Activated naive CD4-positive, alpha-beta T cell treated with anti-CD3 and anti-CD28 coated beads for 36 hours (primary cell): ENCODE results near the gene FNIP1. TPM values are rescaled to one million over a fixed set of nuclear protein-coding genes. Genes with fewer than 3 reads are reported as not detected.
A peak's percentile ranks its signal among the peaks of the same experiment; 100 is the strongest.

Experiments
- CTCF ChIA-PET: fragments of 350-600 bp; sonication (Branson Sonifier 250); formaldehyde crosslinking; loops from one replicate; lab custom pipeline; 2021; ENCODE audit warnings: antibody characterized with exemption; lab: Charles Lee
- DNase-seq: peaks from one replicate; pipeline ENCODE4 v3.0.0-alpha.2; 2020
- H3K27ac Mint-ChIP-seq: one replicate; pipeline ENCODE4 v1.8.0; 2021; ENCODE audit warnings: mild to moderate bottlenecking, mixed read lengths
- H3K27me3 Mint-ChIP-seq: one replicate; pipeline ENCODE4 v1.8.0; 2021; ENCODE audit warnings: low read depth, mixed read lengths
- H3K36me3 Mint-ChIP-seq: one replicate; pipeline ENCODE4 v1.8.0; 2021; ENCODE audit warnings: low read depth, mixed read lengths
- H3K4me1 Mint-ChIP-seq: one replicate; pipeline ENCODE4 v1.8.0; 2021; ENCODE audit warnings: low read depth, mixed read lengths
- H3K4me3 Mint-ChIP-seq: one replicate; pipeline ENCODE4 v1.8.0; 2021; ENCODE audit warnings: mild to moderate bottlenecking, moderate library complexity, mixed read lengths
- H3K9me3 Mint-ChIP-seq: one replicate; pipeline ENCODE4 v1.8.0; 2021; ENCODE audit warnings: mixed read lengths
- intact Hi-C: fragments of 100-400 bp; cut with micrococcal nuclease; formaldehyde crosslinking; loops from one replicate; pipeline ENCODE4 v1.15.1; 2023
- total RNA-seq, 2 experiments: library from RNA; stranded (reverse); gene quantifications; one replicate each; pipeline ENCODE4 v1.2.3, GENCODE V29; 2021

The FNIP1 gene
- total RNA-seq, 2 experiments from 2014 or later, result 16.8 to 17.8 TPM

GRCh38 chr5:131763968-131764367, 32.8 kb downstream of the FNIP1 start:
- Mint-ChIP-seq H3K9me3 (peaks cover 12% of the 10 kb centered on the region), H3K27ac (no peak overlapping the region), H3K36me3 (peaks cover 12% of the 10 kb centered on the region), H3K4me1 (peaks cover 10% of the 10 kb centered on the region), H3K4me3 (no peak overlapping the region), H3K27me3 (no peaks in the 10 kb centered on the region)
- CTCF ChIA-PET, result no interaction called here
- intact Hi-C loops, result no loop called here
- DNase-seq, result no peak

GRCh38 chr5:131760793-131761192, 36.0 kb downstream of the FNIP1 start:
- CTCF ChIA-PET, result no interaction called here
- peaks cover 11% of the 10 kb centered on the region for H3K36me3 Mint-ChIP-seq
- no peak overlapping the region for H3K27ac Mint-ChIP-seq
- peaks cover 10% of the 10 kb centered on the region for H3K9me3 Mint-ChIP-seq
- H3K4me3 Mint-ChIP-seq, result no peak overlapping the region
- peaks cover 16% of the 10 kb centered on the region for H3K4me1 Mint-ChIP-seq
- no peak for DNase-seq
- H3K27me3 Mint-ChIP-seq, result no peaks in the 10 kb centered on the region
- intact Hi-C loops, result no loop called here

GRCh38 chr5:131759704-131760103, 37.1 kb downstream of the FNIP1 start:
- CTCF ChIA-PET, result no interaction called here
- intact Hi-C loops, result no loop called here
- no peak for DNase-seq
- peaks cover 10% of the 10 kb centered on the region for H3K9me3 Mint-ChIP-seq
- H3K4me1 Mint-ChIP-seq, result peaks cover 19% of the 10 kb centered on the region
- H3K36me3 Mint-ChIP-seq, result peaks cover 11% of the 10 kb centered on the region
- H3K4me3 Mint-ChIP-seq, result no peak overlapping the region
- no peak overlapping the region for H3K27ac Mint-ChIP-seq
- no peaks in the 10 kb centered on the region for H3K27me3 Mint-ChIP-seq

- H3K36me3 Mint-ChIP-seq, result peaks cover 4% of the 10 kb centered on the region
- H3K27me3 Mint-ChIP-seq, result no peaks in the 10 kb centered on the region
- H3K27ac Mint-ChIP-seq, result no peak overlapping the region
- CTCF ChIA-PET, result no interaction called here
- peaks cover 22% of the 10 kb centered on the region for H3K4me1 Mint-ChIP-seq
- intact Hi-C loops, result no loop called here
- H3K4me3 Mint-ChIP-seq, result no peak overlapping the region
- peaks cover 6% of the 10 kb centered on the region for H3K9me3 Mint-ChIP-seq
- DNase-seq, result no peak
Observed at GRCh38 chr5:131758520-131758900, 38.3 kb downstream of the FNIP1 start.

- intact Hi-C loops, result no loop called here
- Mint-ChIP-seq H3K4me1 (peaks cover 26% of the 10 kb centered on the region), H3K27ac (no peak overlapping the region), H3K27me3 (no peaks in the 10 kb centered on the region), H3K4me3 (no peak overlapping the region), H3K9me3 (peaks cover 9% of the 10 kb centered on the region), H3K36me3 (peaks cover 8% of the 10 kb centered on the region)
- CTCF ChIA-PET, result no interaction called here
- DNase-seq, result no peak
Observed at GRCh38 chr5:131757830-131758519, 38.8 kb downstream of the FNIP1 start.

GRCh38 chr5:131756942-131757341, 39.9 kb downstream of the FNIP1 start:
- peaks cover 8% of the 10 kb centered on the region for H3K9me3 Mint-ChIP-seq
- H3K27ac Mint-ChIP-seq, result no peak overlapping the region
- H3K4me1 Mint-ChIP-seq, result peaks cover 26% of the 10 kb centered on the region
- peaks cover 7% of the 10 kb centered on the region for H3K36me3 Mint-ChIP-seq
- H3K4me3 Mint-ChIP-seq, result no peak overlapping the region
- CTCF ChIA-PET, result interaction anchor here (0.6 kb wide), 2 partner anchors 793 to 1252 kb away, joined by 3 read pairs; no protein-coding TSS in a partner anchor
- no peak for DNase-seq
- intact Hi-C loops, result no loop called here
- no peaks in the 10 kb centered on the region for H3K27me3 Mint-ChIP-seq

GRCh38 chr5:131754363-131754762, 42.5 kb downstream of the FNIP1 start:
- Mint-ChIP-seq H3K4me3 (no peak overlapping the region), H3K27me3 (no peaks in the 10 kb centered on the region), H3K27ac (no peak overlapping the region), H3K36me3 (peaks cover 8% of the 10 kb centered on the region), H3K4me1 (peaks cover 29% of the 10 kb centered on the region), H3K9me3 (peaks cover 4% of the 10 kb centered on the region)
- intact Hi-C loops, result no loop called here
- no peak for DNase-seq
- CTCF ChIA-PET, result interaction anchor here (1.1 to 1.2 kb wide), 2 partner anchors 8 to 253 kb away, joined by 3 read pairs; no protein-coding TSS in a partner anchor

GRCh38 chr5:131751506-131751905, 45.3 kb downstream of the FNIP1 start:
- Mint-ChIP-seq H3K4me3 (no peak overlapping the region), H3K27ac (no peak overlapping the region), H3K4me1 (peaks cover 38% of the 10 kb centered on the region), H3K9me3 (peaks cover 4% of the 10 kb centered on the region), H3K36me3 (peaks cover 7% of the 10 kb centered on the region), H3K27me3 (no peaks in the 10 kb centered on the region)
- intact Hi-C loops, result no loop called here
- CTCF ChIA-PET, result no interaction called here
- no peak for DNase-seq

- intact Hi-C loops, result loop anchor here (5.0 kb wide), 3 partner anchors 78 to 578 kb away; partner anchors contain the start of gene LYRM7
- H3K4me3 Mint-ChIP-seq, result no peak overlapping the region
- no peaks in the 10 kb centered on the region for H3K27me3 Mint-ChIP-seq
- peaks cover 45% of the 10 kb centered on the region for H3K4me1 Mint-ChIP-seq
- peaks cover 4% of the 10 kb centered on the region for H3K9me3 Mint-ChIP-seq
- CTCF ChIA-PET, result interaction anchor here (0.8 kb wide), 1 partner anchor 258 kb away, joined by 3 read pairs; no protein-coding TSS in a partner anchor
- peaks cover 7% of the 10 kb centered on the region for H3K36me3 Mint-ChIP-seq
- H3K27ac Mint-ChIP-seq, result no peak overlapping the region
- no peak for DNase-seq
Observed at GRCh38 chr5:131749723-131750470, 46.9 kb downstream of the FNIP1 start.

GRCh38 chr5:131749138-131749537, 47.7 kb downstream of the FNIP1 start:
- H3K27ac Mint-ChIP-seq, result no peak overlapping the region
- H3K4me3 Mint-ChIP-seq, result no peak overlapping the region
- no peak for DNase-seq
- peaks cover 10% of the 10 kb centered on the region for H3K36me3 Mint-ChIP-seq
- peaks cover 41% of the 10 kb centered on the region for H3K4me1 Mint-ChIP-seq
- peaks cover 4% of the 10 kb centered on the region for H3K9me3 Mint-ChIP-seq
- intact Hi-C loops, result loop anchor here (5.0 kb wide), 3 partner anchors 77 to 577 kb away; partner anchors contain the start of gene LYRM7
- CTCF ChIA-PET, result interaction anchor here (1.6 kb wide), 1 partner anchor 48 kb away, joined by 4 read pairs; the partner anchor contains the start of gene FNIP1
- H3K27me3 Mint-ChIP-seq, result no peaks in the 10 kb centered on the region

- intact Hi-C loops, result loop anchor here (1.0 to 5.0 kb wide), 11 partner anchors 50 to 575 kb away; partner anchors contain the start of genes FNIP1, LYRM7 and RAPGEF6
- Mint-ChIP-seq H3K4me1 (peaks cover 37% of the 10 kb centered on the region), H3K27ac (peak overlapping the region; percentile 85), H3K36me3 (peaks cover 9% of the 10 kb centered on the region), H3K27me3 (no peaks in the 10 kb centered on the region), H3K4me3 (peak overlapping the region; percentile 49), H3K9me3 (peaks cover under 1% of the 10 kb centered on the region)
- DNase-seq, result no peak
- CTCF ChIA-PET, result interaction anchor here (1.2 to 1.6 kb wide), 2 partner anchors 7 to 50 kb away, joined by 3 to 4 read pairs; partner anchors contain the start of gene FNIP1
Observed at GRCh38 chr5:131747180-131748105, 49.4 kb downstream of the FNIP1 start.
